Fibroblast of peridontal ligament (primary cell): ENCODE measurements around the gene MRGPRX4.

Source experiments
- DNase-seq: peaks from one replicate; pipeline ENCODE4 v3.0.0-alpha.2; 2010; ENCODE audit errors: extremely low read depth

MRGPRX4 gene

GRCh38 chr11:18221274-18221876 is 48.7 kb downstream of the MRGPRX4 start:
- DNase-seq = no peak

DNA sequence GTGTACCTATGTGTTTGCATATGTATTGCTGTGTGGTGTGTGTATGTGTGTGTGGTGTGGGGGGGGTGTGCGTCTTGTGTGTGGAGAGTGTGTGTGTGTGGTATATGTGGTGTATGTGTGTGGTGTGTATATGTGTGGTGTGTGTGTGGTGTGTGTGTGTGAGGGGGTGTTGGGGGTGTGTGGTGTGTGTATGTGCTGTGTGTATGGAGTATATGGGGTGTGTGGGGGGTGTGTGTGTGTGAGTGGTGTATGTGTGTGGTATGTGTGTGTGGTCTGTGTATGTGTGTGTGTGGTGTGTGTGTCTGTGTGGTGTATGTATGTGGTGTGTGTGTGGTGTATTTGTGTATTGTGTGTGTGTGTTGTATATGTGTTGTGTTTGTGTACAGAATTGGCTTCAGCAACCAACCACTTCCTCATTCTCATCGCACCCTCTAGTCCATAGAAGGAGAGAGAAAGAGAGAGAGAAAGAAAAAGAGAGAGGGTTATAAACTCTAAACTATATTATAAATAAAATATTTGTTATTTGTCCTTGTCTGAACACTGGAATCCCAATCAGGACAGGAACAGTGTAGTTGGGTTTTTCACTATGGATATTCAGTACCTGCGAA is 50.3 kb downstream of the MRGPRX4 start:
- DNase-seq = no peak
